Neural progenitor cell (in vitro differentiated cells): ENCODE results near the gene GABRB2.

Experiments
- EZH2phosphoT487 ChIP-seq: fragments of 200-600 bp; sonication (generic); IDR thresholded peaks from 2 replicates; pipeline ENCODE4 v1.6.1; 2017; ENCODE audit warnings: antibody characterized with exemption
- TF ChIP-seq, protein P1 (sequence below): fragments of 200-600 bp; sonication (generic); IDR thresholded peaks from 2 replicates; pipeline ENCODE4 v1.5.1; 2017; ENCODE audit warnings: antibody characterized with exemption, mild to moderate bottlenecking

GRCh38 chr5:161481922-161482321, 64.6 kb downstream of the GABRB2 start:
- TF ChIP-seq, protein P1, sequence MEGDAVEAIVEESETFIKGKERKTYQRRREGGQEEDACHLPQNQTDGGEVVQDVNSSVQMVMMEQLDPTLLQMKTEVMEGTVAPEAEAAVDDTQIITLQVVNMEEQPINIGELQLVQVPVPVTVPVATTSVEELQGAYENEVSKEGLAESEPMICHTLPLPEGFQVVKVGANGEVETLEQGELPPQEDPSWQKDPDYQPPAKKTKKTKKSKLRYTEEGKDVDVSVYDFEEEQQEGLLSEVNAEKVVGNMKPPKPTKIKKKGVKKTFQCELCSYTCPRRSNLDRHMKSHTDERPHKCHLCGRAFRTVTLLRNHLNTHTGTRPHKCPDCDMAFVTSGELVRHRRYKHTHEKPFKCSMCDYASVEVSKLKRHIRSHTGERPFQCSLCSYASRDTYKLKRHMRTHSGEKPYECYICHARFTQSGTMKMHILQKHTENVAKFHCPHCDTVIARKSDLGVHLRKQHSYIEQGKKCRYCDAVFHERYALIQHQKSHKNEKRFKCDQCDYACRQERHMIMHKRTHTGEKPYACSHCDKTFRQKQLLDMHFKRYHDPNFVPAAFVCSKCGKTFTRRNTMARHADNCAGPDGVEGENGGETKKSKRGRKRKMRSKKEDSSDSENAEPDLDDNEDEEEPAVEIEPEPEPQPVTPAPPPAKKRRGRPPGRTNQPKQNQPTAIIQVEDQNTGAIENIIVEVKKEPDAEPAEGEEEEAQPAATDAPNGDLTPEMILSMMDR = no peak
- no peak for TF ChIP-seq EZH2phosphoT487
